ENCODE data around the gene LRRC15. TPM values are rescaled to one million over a fixed set of nuclear protein-coding genes. Genes with fewer than 3 reads are reported as not detected.

LRRC15 gene
- total RNA-seq, 1 experiment from 2014 or later: 0.28 TPM

GRCh38 chr3:194326968-194327217, 42.6 kb downstream of the LRRC15 start:
- ChIA-PET CTCF (no interaction called here), POLR2A (no interaction called here)
- no peak overlapping the region for H3K4me3 ChIP-seq (ENCODE audit: low read depth in 2 of 2, low read length in 2 of 2)
- H3K27me3 ChIP-seq (ENCODE audit: control insufficient read depth, insufficient read depth, low read length): no peaks in the 10 kb centered on the region
- ATAC-seq (no peak), DNase-seq (ENCODE audit: low read depth, low spot score) (no peak)
- no peaks in the 10 kb centered on the region for H3K36me3 ChIP-seq (ENCODE audit: control insufficient read depth, insufficient read depth, low read length)
- H3K4me1 ChIP-seq (ENCODE audit: control insufficient read depth, insufficient read depth, low read length): peaks cover 6% of the 10 kb centered on the region; the same call in 1 of the 2 replicates
- BruUV-seq (replicated peaks): no TSS peak
- in situ Hi-C loops (cut with HindIII; ENCODE audit: low pct_unique_long_range_greater_than_20kb, low sequenced_read_pairs): no loop called here
- no peak for TF ChIP-seq POLR2AphosphoS5 (IDR thresholded peaks at IDR 0.05; ENCODE audit: low read depth, low read length)
- TF ChIP-seq CTCF (IDR thresholded peaks at IDR 0.05): no peak
- TF ChIP-seq TCF7L2 (IDR thresholded peaks at IDR 0.05; ENCODE audit: low read depth, low read length): no peak
- TF ChIP-seq, protein P1, sequence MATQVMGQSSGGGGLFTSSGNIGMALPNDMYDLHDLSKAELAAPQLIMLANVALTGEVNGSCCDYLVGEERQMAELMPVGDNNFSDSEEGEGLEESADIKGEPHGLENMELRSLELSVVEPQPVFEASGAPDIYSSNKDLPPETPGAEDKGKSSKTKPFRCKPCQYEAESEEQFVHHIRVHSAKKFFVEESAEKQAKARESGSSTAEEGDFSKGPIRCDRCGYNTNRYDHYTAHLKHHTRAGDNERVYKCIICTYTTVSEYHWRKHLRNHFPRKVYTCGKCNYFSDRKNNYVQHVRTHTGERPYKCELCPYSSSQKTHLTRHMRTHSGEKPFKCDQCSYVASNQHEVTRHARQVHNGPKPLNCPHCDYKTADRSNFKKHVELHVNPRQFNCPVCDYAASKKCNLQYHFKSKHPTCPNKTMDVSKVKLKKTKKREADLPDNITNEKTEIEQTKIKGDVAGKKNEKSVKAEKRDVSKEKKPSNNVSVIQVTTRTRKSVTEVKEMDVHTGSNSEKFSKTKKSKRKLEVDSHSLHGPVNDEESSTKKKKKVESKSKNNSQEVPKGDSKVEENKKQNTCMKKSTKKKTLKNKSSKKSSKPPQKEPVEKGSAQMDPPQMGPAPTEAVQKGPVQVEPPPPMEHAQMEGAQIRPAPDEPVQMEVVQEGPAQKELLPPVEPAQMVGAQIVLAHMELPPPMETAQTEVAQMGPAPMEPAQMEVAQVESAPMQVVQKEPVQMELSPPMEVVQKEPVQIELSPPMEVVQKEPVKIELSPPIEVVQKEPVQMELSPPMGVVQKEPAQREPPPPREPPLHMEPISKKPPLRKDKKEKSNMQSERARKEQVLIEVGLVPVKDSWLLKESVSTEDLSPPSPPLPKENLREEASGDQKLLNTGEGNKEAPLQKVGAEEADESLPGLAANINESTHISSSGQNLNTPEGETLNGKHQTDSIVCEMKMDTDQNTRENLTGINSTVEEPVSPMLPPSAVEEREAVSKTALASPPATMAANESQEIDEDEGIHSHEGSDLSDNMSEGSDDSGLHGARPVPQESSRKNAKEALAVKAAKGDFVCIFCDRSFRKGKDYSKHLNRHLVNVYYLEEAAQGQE (IDR thresholded peaks at IDR 0.05; ENCODE audit: insufficient read depth in 1 of 2, low read depth in 2 of 2, low read length in 1 of 2): no peak
- TF ChIP-seq SIN3A (IDR thresholded peaks at IDR 0.05; ENCODE audit: borderline replicate concordance, insufficient read depth, low read depth, low read length): no peak
- H3K9me3 ChIP-seq (ENCODE audit: control insufficient read depth, insufficient read depth, low read depth, low read length): no peaks in the 10 kb centered on the region
- H3K27ac ChIP-seq (ENCODE audit: low read length): no peak overlapping the region
- intact Hi-C loops (cut with micrococcal nuclease; ENCODE audit: unreplicated experiment): no loop called here

GRCh38 chr3:194326192-194326967, 43.2 kb downstream of the LRRC15 start:
- H3K4me3 ChIP-seq (ENCODE audit: low read depth in 2 of 2, low read length in 2 of 2): no peak overlapping the region
- TF ChIP-seq SIN3A (IDR thresholded peaks at IDR 0.05; ENCODE audit: borderline replicate concordance, insufficient read depth, low read depth, low read length) (no peak), CTCF (IDR thresholded peaks at IDR 0.05) (no peak), TCF7L2 (IDR thresholded peaks at IDR 0.05; ENCODE audit: low read depth, low read length) (no peak), POLR2AphosphoS5 (IDR thresholded peaks at IDR 0.05; ENCODE audit: low read depth, low read length) (no peak)
- TF ChIP-seq, protein P1 (IDR thresholded peaks at IDR 0.05; ENCODE audit: insufficient read depth in 1 of 2, low read depth in 2 of 2, low read length in 1 of 2): no peak
- in situ Hi-C loops (cut with HindIII; ENCODE audit: low pct_unique_long_range_greater_than_20kb, low sequenced_read_pairs) (no loop called here), intact Hi-C loops (cut with micrococcal nuclease; ENCODE audit: unreplicated experiment) (no loop called here)
- POLR2A ChIA-PET: interaction anchor here (0.7 kb wide), 1 partner anchor 192 kb away, joined by 3 read pairs; no protein-coding TSS in a partner anchor
- CTCF ChIA-PET: no interaction called here
- no peaks in the 10 kb centered on the region for H3K36me3 ChIP-seq (ENCODE audit: control insufficient read depth, insufficient read depth, low read length)
- H3K4me1 ChIP-seq (ENCODE audit: control insufficient read depth, insufficient read depth, low read length): peaks cover 8% of the 10 kb centered on the region; the same call in 1 of the 2 replicates
- no peaks in the 10 kb centered on the region for H3K9me3 ChIP-seq (ENCODE audit: control insufficient read depth, insufficient read depth, low read depth, low read length)
- no peaks in the 10 kb centered on the region for H3K27me3 ChIP-seq (ENCODE audit: control insufficient read depth, insufficient read depth, low read length)
- no TSS peak for BruUV-seq (replicated peaks)
- ATAC-seq (no peak), DNase-seq (ENCODE audit: low read depth, low spot score) (no peak)
- H3K27ac ChIP-seq (ENCODE audit: low read length): no peak overlapping the region
